ENCODE results near the gene USP8.

- no peak for TF ChIP-seq CTCF (IDR thresholded peaks at IDR 0.05)
- TF ChIP-seq POLR2A (IDR thresholded peaks at IDR 0.05), result no peak
These were observed 60.6 kb downstream of the USP8 start for GRCh38 chr15:50484781-50485180.
